GM19467 (cell line): ENCODE data around the gene RIMS4.

Source experiments
- ATAC-seq: cut with Tn5 transposase; IDR thresholded peaks from one replicate; pipeline ENCODE4 v1.9.1; 2021; ENCODE audit warnings: mild to moderate bottlenecking, moderate library complexity; ENCODE audit not compliant: unreplicated experiment

RIMS4 gene

GRCh38 chr20:44810391-44811149 lies at the start of gene RIMS4:
Gene RIMS4, minus strand, starts transcription at chr20:44810546. Its CDS starts 275 bp downstream, at chr20:44810271.
- ATAC-seq, result no peak

DNA sequence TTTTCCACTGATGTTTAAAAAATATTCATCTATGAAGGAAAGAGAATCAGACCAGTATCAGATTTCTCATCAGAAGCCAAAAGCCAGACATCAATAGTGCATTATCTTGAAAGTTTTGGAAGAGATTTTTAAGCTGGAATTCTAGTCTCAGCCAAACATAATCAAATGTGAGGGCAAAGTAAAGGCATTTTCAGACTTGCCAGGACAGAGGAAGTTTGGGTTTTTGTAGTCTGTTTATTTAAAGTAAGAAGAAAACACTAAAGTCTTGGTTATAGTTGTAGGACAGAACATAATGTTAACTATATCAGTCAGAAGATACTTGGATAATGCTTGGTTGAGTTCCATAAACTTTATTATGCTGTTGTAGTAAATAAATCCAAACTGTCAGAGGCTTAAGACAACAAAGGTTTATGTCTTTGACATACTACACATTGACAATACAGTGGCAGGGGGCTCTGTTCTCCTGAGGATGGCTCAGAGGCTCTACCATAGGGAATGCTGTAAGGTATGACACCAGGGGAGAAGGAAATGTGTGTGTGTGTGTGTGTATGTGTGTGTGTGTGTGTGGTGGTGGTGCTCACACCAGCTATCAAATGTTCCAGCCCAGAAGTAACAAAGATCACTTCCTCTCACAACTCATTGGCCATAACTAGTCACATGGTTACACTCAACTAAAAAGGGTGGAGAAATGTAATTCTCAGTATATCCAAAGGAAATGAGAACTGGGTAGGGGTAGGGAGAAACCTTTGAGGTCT lies 48.4 kb upstream of the RIMS4 start:
- ATAC-seq, result no peak

GRCh38 chr20:44856856-44857448 lies 46.6 kb upstream of the RIMS4 start:
- ATAC-seq, result no peak

- no peak for ATAC-seq
Observed at GRCh38 chr20:44856442-44856841, 46.1 kb upstream of the RIMS4 start.

- ATAC-seq, result no peak
Observed at GRCh38 chr20:44851545-44851944, 41.2 kb upstream of the RIMS4 start.

DNA sequence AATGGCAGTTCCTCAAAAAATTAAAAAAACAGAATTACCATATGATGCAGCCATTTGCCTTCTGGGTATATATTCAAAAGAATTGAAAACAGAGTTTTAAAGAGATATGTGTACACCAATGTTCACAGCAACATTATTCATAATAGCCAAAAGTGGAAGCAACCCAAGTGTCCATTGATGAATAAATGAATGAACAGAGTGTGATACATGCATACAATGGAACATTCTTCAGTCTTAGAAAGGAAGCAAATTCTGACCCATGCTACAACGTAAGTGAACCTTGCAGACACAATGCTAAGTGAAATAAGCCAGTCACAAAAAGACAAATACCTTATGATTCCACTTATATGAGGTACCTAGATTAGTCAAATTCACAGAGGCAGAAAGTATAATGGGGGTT lies 40.5 kb upstream of the RIMS4 start:
- no peak for ATAC-seq

DNA sequence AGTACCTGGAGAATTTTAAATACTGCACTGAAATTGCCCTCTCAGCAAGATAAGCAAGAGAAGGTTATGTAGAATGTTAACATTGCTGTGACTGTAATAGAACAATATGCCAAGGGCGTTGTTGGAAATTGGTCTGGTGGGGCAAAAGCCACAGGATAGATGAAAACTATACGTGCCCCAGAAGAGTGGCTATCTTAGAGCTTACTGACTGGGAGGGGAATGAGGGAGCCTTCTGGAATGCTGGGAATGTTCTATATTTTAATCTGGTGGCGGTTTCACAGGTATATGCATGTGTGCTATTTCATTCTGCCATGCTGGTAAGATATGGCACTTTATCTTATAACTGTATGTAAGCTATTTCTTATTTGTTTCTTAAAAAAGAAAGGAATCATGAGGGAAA lies 39.9 kb upstream of the RIMS4 start:
- no peak for ATAC-seq

GRCh38 chr20:44849703-44850102 lies 39.4 kb upstream of the RIMS4 start:
- no peak for ATAC-seq

DNA sequence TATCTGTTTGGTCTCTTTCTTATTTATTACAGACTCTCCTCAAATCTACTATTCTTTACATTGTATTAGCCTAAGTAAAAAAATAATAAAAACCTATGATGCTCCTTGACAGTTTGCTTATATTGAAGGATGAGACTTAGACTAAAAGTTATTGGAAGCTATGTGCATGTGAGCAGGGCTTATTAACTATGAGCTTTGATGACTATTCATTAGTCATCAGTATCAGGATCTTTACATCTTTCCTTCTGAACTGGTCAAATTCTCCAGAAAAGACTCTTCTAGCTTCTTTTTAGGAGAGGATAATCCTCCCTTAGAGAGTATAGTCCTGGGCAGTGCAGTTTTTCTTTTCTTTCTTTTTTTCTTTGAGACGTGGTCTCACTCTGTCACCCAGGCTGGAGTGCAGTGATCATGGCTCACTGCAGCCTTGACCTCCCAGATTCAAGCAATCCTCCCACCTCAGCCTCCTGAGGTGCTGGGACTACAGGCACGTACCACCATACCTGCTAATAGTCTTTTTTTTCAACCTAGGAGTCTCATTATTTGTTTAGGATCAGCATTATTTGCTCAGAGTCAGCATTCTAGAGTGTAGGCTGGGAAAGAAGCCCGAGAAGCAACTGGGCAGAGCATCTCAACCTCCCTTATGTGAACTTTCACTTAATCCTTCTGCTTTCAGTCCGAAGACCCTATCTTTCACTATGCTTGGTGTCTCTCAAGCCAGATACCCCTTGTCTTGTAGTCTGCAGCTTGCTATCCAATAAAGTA lies 38.1 kb upstream of the RIMS4 start:
- ATAC-seq, result no peak

GRCh38 chr20:44843876-44844275 lies 33.5 kb upstream of the RIMS4 start:
- ATAC-seq, result no peak

DNA sequence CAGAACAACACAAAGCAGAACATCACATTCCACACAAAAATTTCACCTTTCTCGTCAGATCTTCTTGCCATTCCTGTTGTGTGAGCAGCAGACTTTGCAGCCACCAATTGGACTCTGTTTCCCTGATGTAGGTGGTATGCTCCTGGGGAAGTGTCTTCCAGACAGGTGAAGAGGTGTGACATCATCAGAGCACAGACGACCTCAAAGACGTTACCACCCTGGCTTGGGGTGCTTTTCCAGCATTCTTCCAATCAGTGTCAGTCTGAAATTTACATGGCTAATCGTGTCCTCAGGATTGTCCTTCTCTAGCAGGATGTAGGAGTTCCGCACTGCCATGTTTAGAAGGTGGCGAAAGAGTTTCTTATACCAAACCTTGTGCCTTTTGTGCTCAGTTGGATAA lies 31.6 kb upstream of the RIMS4 start:
- ATAC-seq, result no peak

DNA sequence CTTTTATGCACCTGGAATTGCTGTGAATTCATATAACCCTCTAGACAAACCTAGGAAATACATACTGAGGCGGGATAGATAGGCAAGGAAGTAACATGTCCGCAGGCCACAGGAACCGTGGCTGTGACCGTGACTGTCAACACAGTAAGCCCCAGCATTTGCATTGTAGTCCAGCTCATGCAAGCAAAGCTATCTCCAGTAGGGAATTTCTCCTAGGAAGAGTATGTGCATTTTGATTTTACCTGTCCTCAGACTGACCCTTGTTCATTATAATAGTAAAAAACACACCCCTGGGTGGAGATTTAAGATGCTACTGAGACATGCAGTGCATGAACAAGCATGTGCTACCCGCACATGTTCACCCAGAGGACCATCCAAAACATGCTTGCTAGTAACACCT lies 30.5 kb upstream of the RIMS4 start:
- ATAC-seq, result no peak

- no peak for ATAC-seq
Observed at GRCh38 chr20:44839481-44839880, 29.1 kb upstream of the RIMS4 start.

DNA sequence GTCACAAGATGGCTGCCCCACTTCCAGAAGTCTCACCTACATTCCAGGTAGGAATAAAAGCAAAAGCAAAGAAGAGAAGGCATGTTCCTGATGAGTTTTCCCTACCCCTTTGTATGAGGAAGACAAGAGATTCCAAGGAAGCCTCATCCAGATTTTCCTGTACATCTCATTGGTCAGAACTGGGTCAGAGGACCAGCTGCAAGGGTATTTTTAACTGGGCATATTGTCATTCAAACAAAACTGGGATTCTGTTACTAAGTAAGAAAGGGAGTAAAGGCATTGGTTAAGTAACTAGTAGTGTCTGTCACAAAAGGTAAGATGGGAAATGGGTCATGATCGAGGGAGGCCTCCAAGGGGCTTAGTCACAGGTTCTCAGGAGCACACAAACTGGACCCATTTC lies 28.2 kb upstream of the RIMS4 start:
- ATAC-seq, result no peak

DNA sequence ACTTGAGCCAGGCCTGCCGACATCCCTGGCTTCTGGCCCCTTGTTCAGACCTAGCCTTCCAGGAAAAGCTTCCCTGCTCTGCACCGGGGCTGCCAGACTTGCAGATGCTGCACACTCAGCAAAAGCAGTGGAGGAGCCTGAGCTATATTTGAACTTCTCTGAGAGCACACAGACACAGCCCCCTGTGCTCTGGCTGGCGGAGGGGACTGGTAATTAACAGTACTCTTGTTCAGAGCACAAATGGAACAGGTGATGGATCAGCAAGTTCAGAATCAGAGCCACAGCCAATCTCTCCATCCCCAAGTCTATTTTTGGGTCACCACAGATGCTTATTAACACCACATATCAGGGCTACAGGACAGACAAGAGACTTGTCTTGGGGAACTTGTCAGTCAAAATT lies 27.6 kb upstream of the RIMS4 start:
- no peak for ATAC-seq

GRCh38 chr20:44836601-44837120 lies 26.3 kb upstream of the RIMS4 start:
- no peak for ATAC-seq

GRCh38 chr20:44835661-44836221 lies 25.4 kb upstream of the RIMS4 start:
- ATAC-seq, result no peak

DNA sequence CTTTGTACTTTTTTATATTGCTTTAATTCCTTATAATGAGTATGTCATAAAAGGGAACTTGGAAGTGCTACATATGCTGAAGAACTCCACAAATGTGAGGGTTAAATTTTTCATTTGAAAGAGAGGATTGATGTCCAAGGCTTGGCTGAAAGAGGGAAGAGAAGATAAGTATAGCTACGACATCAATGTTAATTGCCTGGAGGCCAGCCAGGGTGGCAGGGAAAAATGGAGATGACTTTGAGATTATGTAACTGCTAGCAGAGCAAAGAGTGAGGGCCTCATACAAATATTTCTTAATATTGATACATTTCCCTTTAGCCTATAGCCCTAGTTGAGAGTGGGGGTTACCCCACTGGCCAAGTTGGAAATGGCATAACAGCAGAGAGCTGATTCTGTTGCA lies 24.8 kb upstream of the RIMS4 start:
- no peak for ATAC-seq

GRCh38 chr20:44834693-44835092 lies 24.3 kb upstream of the RIMS4 start:
- no peak for ATAC-seq

GRCh38 chr20:44833437-44833836 lies 23.1 kb upstream of the RIMS4 start:
- no peak for ATAC-seq

GRCh38 chr20:44832724-44833123 lies 22.4 kb upstream of the RIMS4 start:
- no peak for ATAC-seq
